Neural cell (in vitro differentiated cells): ENCODE measurements around the gene GSS. TPM values are rescaled to one million over a fixed set of nuclear protein-coding genes. Genes with fewer than 3 reads are reported as not detected.

Experiments used
- H2AFZ ChIP-seq: fragments of 200-600, 300-800 bp; sonication (generic), shearing (Covaris generic); 2 replicates; pipeline ENCODE4 v1.6.0; 2014; ENCODE audit warnings: low read depth, mild to moderate bottlenecking, antibody characterized with exemption, low read length, moderate library complexity
- H3F3A ChIP-seq: fragments of 200-600 bp; shearing (Covaris generic); 2 replicates; pipeline ENCODE4 v1.6.1; 2016; ENCODE audit warnings: mild to moderate bottlenecking, moderate library complexity, mixed read lengths, antibody characterized with exemption, low read length; ENCODE audit not compliant: insufficient read depth, poor library complexity, severe bottlenecking
- H3K27ac ChIP-seq: fragments of 200-600, 300-800 bp; sonication (generic), shearing (Covaris generic); 2 replicates; pipeline ENCODE4 v1.5.1; 2014; ENCODE audit warnings: mild to moderate bottlenecking, low read length, moderate library complexity
- H3K27me3 ChIP-seq: fragments of 300-800, 200-600 bp; sonication (generic), shearing (Covaris generic); 2 replicates; pipeline ENCODE4 v1.6.0; 2014; ENCODE audit warnings: mild to moderate bottlenecking, low read depth, low read length, moderate library complexity; ENCODE audit not compliant: insufficient read depth
- H3K36me3 ChIP-seq: fragments of 300-800, 200-600 bp; sonication (generic), shearing (Covaris generic); 2 replicates; pipeline ENCODE4 v1.5.1; 2014; ENCODE audit warnings: mild to moderate bottlenecking, antibody characterized with exemption, low read length, moderate library complexity; ENCODE audit not compliant: insufficient read depth
- H3K4me2 ChIP-seq: fragments of 300-800, 200-600 bp; sonication (generic), shearing (Covaris generic); 2 replicates; pipeline ENCODE4 v1.6.0; 2014; ENCODE audit warnings: mild to moderate bottlenecking, low read length
- H3K4me3 ChIP-seq: fragments of 300-800, 200-600 bp; sonication (generic), shearing (Covaris generic); 2 replicates; pipeline ENCODE4 v1.5.1; 2014; ENCODE audit warnings: mild to moderate bottlenecking, low read length, moderate library complexity
- H3K79me2 ChIP-seq: fragments of 200-600 bp; shearing (Covaris generic); replicated peaks from 2 replicates; pipeline ENCODE4 v1.6.0; 2014; ENCODE audit warnings: mild to moderate bottlenecking, low read length, moderate library complexity; ENCODE audit not compliant: insufficient read depth
- H3K9ac ChIP-seq: fragments of 300-800, 200-600 bp; sonication (generic), shearing (Covaris generic); 2 replicates; pipeline ENCODE4 v1.6.1; 2016; ENCODE audit warnings: mild to moderate bottlenecking, low read length, mixed read lengths
- H3K9me2 ChIP-seq: fragments of 200-600 bp; shearing (Covaris generic); 2 replicates; pipeline ENCODE4 v1.6.1; 2016; ENCODE audit warnings: mild to moderate bottlenecking, low read length, mixed read lengths; ENCODE audit not compliant: insufficient read depth
- H3K9me3 ChIP-seq: fragments of 200-600, 300-800 bp; sonication (generic), shearing (Covaris generic); 2 replicates; pipeline ENCODE4 v1.6.1; 2016; ENCODE audit warnings: mild to moderate bottlenecking, mixed run types, low read length, moderate library complexity, mixed read lengths
- H4K20me1 ChIP-seq: fragments of 200-600 bp; shearing (Covaris generic); 2 replicates; pipeline ENCODE4 v1.6.1; 2016; ENCODE audit warnings: mild to moderate bottlenecking, mixed run types; ENCODE audit not compliant: insufficient read depth
- CTCF ChIP-seq: fragments of 450-650 bp; IDR thresholded peaks from 2 replicates; pipeline ENCODE4 v1.5.1; 2014; ENCODE audit warnings: antibody characterized with exemption, mild to moderate bottlenecking, moderate library complexity; ENCODE audit not compliant: poor library complexity, severe bottlenecking
- EP300 ChIP-seq: fragments of 450-650 bp; conservative IDR thresholded peaks from 2 replicates; pipeline ENCODE4 v1.6.1; 2014; ENCODE audit warnings: antibody characterized with exemption, mild to moderate bottlenecking, moderate library complexity; ENCODE audit not compliant: poor library complexity, severe bottlenecking
- EZH2 ChIP-seq: fragments of 200-600, 300-800 bp; shearing (Covaris generic), sonication (generic); IDR thresholded peaks from 2 replicates; pipeline ENCODE4 v1.6.1; 2014; ENCODE audit warnings: antibody characterized with exemption, low read length, borderline replicate concordance, mild to moderate bottlenecking; ENCODE audit not compliant: insufficient read depth, poor library complexity, severe bottlenecking
- MXI1 ChIP-seq: fragments of 450-650 bp; conservative IDR thresholded peaks from 2 replicates; pipeline ENCODE4 v1.6.1; 2014; ENCODE audit warnings: antibody characterized with exemption, mild to moderate bottlenecking; ENCODE audit not compliant: poor library complexity, severe bottlenecking
- POLR2AphosphoS5 ChIP-seq: IDR thresholded peaks from 2 replicates; pipeline ENCODE4 v1.6.1; 2012
- RAD21 ChIP-seq: fragments of 450-650 bp; conservative IDR thresholded peaks from 2 replicates; pipeline ENCODE4 v1.6.1; 2014; ENCODE audit warnings: antibody characterized with exemption, mild to moderate bottlenecking, moderate library complexity
- REST ChIP-seq: IDR thresholded peaks from 2 replicates; pipeline ENCODE4 v1.6.1; 2012; ENCODE audit warnings: borderline replicate concordance
- SMC3 ChIP-seq: fragments of 450-650 bp; conservative IDR thresholded peaks from 2 replicates; pipeline ENCODE4 v1.6.1; 2014; ENCODE audit warnings: antibody characterized with exemption, mild to moderate bottlenecking, moderate library complexity; ENCODE audit not compliant: poor library complexity
- TAF1 ChIP-seq: IDR thresholded peaks from 2 replicates; pipeline ENCODE4 v1.6.1; 2012; ENCODE audit warnings: low read depth
- polyA plus RNA-seq: library from polyadenylated mRNA; depleted of rRNA; stranded (reverse); fragments of >200 nt; gene quantifications from 2 replicates; pipeline ENCODE4 v1.2.3, GENCODE V29; 2014

Gene GSS
- polyA plus RNA-seq, 1 donor from 2014 or later = 173 TPM

- Histone ChIP-seq H3K9me3 (no peaks in the 10 kb centered on the region), H3K4me2 (no peak overlapping the region), H3K9me2 (no peaks in the 10 kb centered on the region), H3F3A (no peaks in the 10 kb centered on the region), H2AFZ (no peak overlapping the region), H3K4me3 (no peak overlapping the region), H4K20me1 (no peaks in the 10 kb centered on the region), H3K79me2 (no peaks in the 10 kb centered on the region), H3K9ac (no peak overlapping the region), H3K27ac (no peak overlapping the region), H3K27me3 (no peaks in the 10 kb centered on the region), H3K36me3 (peaks cover 5% of the 10 kb centered on the region)
- TF ChIP-seq CTCF (no peak), TAF1 (no peak), REST (no peak), SMC3 (no peak), RAD21 (no peak), MXI1 (no peak), EP300 (no peak), EZH2 (no peak), POLR2AphosphoS5 (no peak)
Observed at GRCh38 chr20:34940081-34940481, 15.5 kb downstream of the GSS start.

- no peaks in the 10 kb centered on the region for H3K9me3 ChIP-seq
- H4K20me1 ChIP-seq = no peaks in the 10 kb centered on the region
- H2AFZ ChIP-seq = no peak overlapping the region
- no peaks in the 10 kb centered on the region for H3K79me2 ChIP-seq
- H3K36me3 ChIP-seq = peaks cover 5% of the 10 kb centered on the region
- no peaks in the 10 kb centered on the region for H3K27me3 ChIP-seq
- H3K4me2 ChIP-seq = no peak overlapping the region
- no peak overlapping the region for H3K4me3 ChIP-seq
- no peak overlapping the region for H3K9ac ChIP-seq
- H3K9me2 ChIP-seq = no peaks in the 10 kb centered on the region
- H3F3A ChIP-seq = no peaks in the 10 kb centered on the region
- H3K27ac ChIP-seq = no peak overlapping the region
- TF ChIP-seq MXI1 = no peak
- TF ChIP-seq REST = no peak
- TF ChIP-seq RAD21 = no peak
- no peak for TF ChIP-seq POLR2AphosphoS5
- TF ChIP-seq EP300 = no peak
- TF ChIP-seq SMC3 = no peak
- no peak for TF ChIP-seq TAF1
- TF ChIP-seq CTCF = no peak
- no peak for TF ChIP-seq EZH2
Observed at GRCh38 chr20:34938466-34939163, 17.0 kb downstream of the GSS start.
